ENCODE data around the gene GPR171. TPM values are rescaled to one million over a fixed set of nuclear protein-coding genes. Genes with fewer than 3 reads are reported as not detected.

Gene GPR171
- total and polyA plus RNA-seq, 2 of the 13 experiments (the other 11 are each of a cell fraction or from before 2014, with no cell fraction given) = not detected

DNA sequence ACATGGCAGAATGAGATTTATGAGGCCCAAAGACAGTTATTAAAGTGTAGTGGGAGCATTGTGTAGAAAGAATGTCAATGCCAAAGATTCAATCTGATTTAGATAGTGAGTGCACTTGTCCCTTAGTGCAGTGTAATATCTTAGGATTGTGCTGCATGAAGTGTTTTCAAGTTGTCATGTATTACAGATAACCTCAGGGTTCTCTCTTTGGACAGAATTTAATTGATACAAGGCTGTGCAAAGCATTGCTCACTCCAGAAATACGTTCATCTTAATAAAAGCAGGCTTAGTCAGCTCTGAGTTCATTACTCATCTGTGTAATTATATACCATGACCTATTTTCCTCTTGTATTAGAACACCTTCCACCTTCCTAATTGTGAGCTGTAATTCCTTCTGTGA lies 16.0 kb upstream of the GPR171 start:
- DNase-seq (ENCODE audit: low spot score) (no peak), FAIRE-seq (no peak), ATAC-seq (no peak)
- Histone ChIP-seq H3K4me1 (ENCODE audit: insufficient read depth, low read length) (peaks cover 7% of the 10 kb centered on the region; the same call in 1 of the 2 replicates), H2AFZ (ENCODE audit: low read length) (no peak overlapping the region), H3K4me2 (ENCODE audit: low read depth, low read length) (no peak overlapping the region), H3K4me3 (replicated peaks in 1 of 3; ENCODE audit: insufficient read depth in 1 of 3, low read depth in 2 of 3, low read length in 3 of 3) (no peak overlapping the region), H3K27me3 (ENCODE audit: control insufficient read depth in 1 of 2, insufficient read depth in 2 of 2, low read length in 2 of 2) (no peaks in the 10 kb centered on the region), H3K36me3 (replicated peaks in 1 of 2; ENCODE audit: control insufficient read depth in 1 of 2, insufficient read depth in 2 of 2, low read length in 2 of 2) (no peaks in the 10 kb centered on the region), H3K27ac (ENCODE audit: extremely low read length, insufficient read depth, low read length) (no peak overlapping the region), H3K9me3 (ENCODE audit: low read length) (peaks cover 6% of the 10 kb centered on the region; the same call in 1 of the 2 replicates), H4K20me1 (ENCODE audit: insufficient read depth, low read length) (no peaks in the 10 kb centered on the region), H3K9ac (ENCODE audit: insufficient read depth, low read depth, low read length) (no peak overlapping the region), H3K79me2 (ENCODE audit: insufficient read depth, low read length) (no peaks in the 10 kb centered on the region)
- in situ Hi-C loops (cut with HindIII; ENCODE audit: extremely low pct_ligation_motif_present, low pct_unique_long_range_greater_than_20kb) = loop anchor here (25.0 kb wide), 1 partner anchor 568 kb away; no protein-coding TSS in a partner anchor
- BruUV-seq (replicated peaks) = no TSS peak
- CTCF ChIA-PET (ENCODE audit: low intra/inter-chr PET ratio, low total read pairs) = no interaction called here
- intact Hi-C loops (cut with micrococcal nuclease; ENCODE audit: unreplicated experiment) = no loop called here
- POLR2A ChIA-PET = no interaction called here
- WGBS (ENCODE audit: low lambda C conversion rate) = 67% methylated on average over 1 of the region's 1 CpG
- no peak for TF ChIP-seq TAF1 (CRISPR knock-in tag; IDR thresholded peaks at IDR 0.05)
- no peak for TF ChIP-seq MYNN (CRISPR knock-in tag; IDR thresholded peaks at IDR 0.05; ENCODE audit: low read depth)
- TF ChIP-seq, protein P1, sequence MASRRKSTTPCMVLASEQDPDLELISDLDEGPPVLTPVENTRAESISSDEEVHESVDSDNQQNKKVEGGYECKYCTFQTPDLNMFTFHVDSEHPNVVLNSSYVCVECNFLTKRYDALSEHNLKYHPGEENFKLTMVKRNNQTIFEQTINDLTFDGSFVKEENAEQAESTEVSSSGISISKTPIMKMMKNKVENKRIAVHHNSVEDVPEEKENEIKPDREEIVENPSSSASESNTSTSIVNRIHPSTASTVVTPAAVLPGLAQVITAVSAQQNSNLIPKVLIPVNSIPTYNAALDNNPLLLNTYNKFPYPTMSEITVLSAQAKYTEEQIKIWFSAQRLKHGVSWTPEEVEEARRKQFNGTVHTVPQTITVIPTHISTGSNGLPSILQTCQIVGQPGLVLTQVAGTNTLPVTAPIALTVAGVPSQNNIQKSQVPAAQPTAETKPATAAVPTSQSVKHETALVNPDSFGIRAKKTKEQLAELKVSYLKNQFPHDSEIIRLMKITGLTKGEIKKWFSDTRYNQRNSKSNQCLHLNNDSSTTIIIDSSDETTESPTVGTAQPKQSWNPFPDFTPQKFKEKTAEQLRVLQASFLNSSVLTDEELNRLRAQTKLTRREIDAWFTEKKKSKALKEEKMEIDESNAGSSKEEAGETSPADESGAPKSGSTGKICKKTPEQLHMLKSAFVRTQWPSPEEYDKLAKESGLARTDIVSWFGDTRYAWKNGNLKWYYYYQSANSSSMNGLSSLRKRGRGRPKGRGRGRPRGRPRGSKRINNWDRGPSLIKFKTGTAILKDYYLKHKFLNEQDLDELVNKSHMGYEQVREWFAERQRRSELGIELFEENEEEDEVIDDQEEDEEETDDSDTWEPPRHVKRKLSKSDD (CRISPR knock-in tag; IDR thresholded peaks at IDR 0.05; ENCODE audit: low read depth) = no peak
- no peak for TF ChIP-seq ZNF296 (CRISPR knock-in tag; conservative IDR thresholded peaks at IDR 0.05)
- no peak for TF ChIP-seq ZSCAN29 (CRISPR knock-in tag; conservative IDR thresholded peaks at IDR 0.05)
- no peak for TF ChIP-seq NR3C1 (CRISPR knock-in tag; IDR thresholded peaks at IDR 0.05)
- TF ChIP-seq, protein P2, sequence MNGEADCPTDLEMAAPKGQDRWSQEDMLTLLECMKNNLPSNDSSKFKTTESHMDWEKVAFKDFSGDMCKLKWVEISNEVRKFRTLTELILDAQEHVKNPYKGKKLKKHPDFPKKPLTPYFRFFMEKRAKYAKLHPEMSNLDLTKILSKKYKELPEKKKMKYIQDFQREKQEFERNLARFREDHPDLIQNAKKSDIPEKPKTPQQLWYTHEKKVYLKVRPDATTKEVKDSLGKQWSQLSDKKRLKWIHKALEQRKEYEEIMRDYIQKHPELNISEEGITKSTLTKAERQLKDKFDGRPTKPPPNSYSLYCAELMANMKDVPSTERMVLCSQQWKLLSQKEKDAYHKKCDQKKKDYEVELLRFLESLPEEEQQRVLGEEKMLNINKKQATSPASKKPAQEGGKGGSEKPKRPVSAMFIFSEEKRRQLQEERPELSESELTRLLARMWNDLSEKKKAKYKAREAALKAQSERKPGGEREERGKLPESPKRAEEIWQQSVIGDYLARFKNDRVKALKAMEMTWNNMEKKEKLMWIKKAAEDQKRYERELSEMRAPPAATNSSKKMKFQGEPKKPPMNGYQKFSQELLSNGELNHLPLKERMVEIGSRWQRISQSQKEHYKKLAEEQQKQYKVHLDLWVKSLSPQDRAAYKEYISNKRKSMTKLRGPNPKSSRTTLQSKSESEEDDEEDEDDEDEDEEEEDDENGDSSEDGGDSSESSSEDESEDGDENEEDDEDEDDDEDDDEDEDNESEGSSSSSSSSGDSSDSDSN (CRISPR knock-in tag; IDR thresholded peaks at IDR 0.05) = no peak
- TF ChIP-seq CHD4 (IDR thresholded peaks at IDR 0.05; ENCODE audit: borderline replicate concordance, low read length) = no peak
- no peak for TF ChIP-seq BHLHE40 (IDR thresholded peaks at IDR 0.05; ENCODE audit: low read length)
- no peak for TF ChIP-seq ZNF775 (CRISPR knock-in tag; IDR thresholded peaks at IDR 0.05; ENCODE audit: borderline replicate concordance)
- TF ChIP-seq, protein P3, sequence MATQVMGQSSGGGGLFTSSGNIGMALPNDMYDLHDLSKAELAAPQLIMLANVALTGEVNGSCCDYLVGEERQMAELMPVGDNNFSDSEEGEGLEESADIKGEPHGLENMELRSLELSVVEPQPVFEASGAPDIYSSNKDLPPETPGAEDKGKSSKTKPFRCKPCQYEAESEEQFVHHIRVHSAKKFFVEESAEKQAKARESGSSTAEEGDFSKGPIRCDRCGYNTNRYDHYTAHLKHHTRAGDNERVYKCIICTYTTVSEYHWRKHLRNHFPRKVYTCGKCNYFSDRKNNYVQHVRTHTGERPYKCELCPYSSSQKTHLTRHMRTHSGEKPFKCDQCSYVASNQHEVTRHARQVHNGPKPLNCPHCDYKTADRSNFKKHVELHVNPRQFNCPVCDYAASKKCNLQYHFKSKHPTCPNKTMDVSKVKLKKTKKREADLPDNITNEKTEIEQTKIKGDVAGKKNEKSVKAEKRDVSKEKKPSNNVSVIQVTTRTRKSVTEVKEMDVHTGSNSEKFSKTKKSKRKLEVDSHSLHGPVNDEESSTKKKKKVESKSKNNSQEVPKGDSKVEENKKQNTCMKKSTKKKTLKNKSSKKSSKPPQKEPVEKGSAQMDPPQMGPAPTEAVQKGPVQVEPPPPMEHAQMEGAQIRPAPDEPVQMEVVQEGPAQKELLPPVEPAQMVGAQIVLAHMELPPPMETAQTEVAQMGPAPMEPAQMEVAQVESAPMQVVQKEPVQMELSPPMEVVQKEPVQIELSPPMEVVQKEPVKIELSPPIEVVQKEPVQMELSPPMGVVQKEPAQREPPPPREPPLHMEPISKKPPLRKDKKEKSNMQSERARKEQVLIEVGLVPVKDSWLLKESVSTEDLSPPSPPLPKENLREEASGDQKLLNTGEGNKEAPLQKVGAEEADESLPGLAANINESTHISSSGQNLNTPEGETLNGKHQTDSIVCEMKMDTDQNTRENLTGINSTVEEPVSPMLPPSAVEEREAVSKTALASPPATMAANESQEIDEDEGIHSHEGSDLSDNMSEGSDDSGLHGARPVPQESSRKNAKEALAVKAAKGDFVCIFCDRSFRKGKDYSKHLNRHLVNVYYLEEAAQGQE (IDR thresholded peaks at IDR 0.05; ENCODE audit: borderline replicate concordance in 1 of 2, low read depth in 1 of 2, low read length in 2 of 2) = no peak
- TF ChIP-seq, protein P4, sequence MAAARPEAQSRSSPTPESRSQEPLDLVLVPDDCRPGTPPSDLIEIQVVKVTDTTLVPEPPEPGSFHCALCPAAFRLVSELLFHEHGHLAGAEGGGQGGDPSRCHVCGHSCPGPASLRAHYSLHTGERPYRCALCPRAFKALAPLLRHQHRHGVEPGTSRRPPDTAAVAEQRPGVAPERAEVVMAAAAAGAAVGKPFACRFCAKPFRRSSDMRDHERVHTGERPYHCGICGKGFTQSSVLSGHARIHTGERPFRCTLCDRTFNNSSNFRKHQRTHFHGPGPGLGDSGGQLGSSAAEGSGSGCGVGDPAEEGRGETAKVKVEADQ (CRISPR knock-in tag; IDR thresholded peaks at IDR 0.05; ENCODE audit: borderline replicate concordance) = no peak

Data from HepG2 (cell line).